ENCODE data around the gene PIWIL4. TPM values are rescaled to one million over a fixed set of nuclear protein-coding genes. Genes with fewer than 3 reads are reported as not detected.
"Not testable (repeated sequence)": the region's sequence is repeated elsewhere in the genome, so short reads cannot be mapped to it uniquely, and the experiment has no call there.

The PIWIL4 gene
- total RNA-seq, 1 donor from 2014 or later = 2.6 TPM

DNA sequence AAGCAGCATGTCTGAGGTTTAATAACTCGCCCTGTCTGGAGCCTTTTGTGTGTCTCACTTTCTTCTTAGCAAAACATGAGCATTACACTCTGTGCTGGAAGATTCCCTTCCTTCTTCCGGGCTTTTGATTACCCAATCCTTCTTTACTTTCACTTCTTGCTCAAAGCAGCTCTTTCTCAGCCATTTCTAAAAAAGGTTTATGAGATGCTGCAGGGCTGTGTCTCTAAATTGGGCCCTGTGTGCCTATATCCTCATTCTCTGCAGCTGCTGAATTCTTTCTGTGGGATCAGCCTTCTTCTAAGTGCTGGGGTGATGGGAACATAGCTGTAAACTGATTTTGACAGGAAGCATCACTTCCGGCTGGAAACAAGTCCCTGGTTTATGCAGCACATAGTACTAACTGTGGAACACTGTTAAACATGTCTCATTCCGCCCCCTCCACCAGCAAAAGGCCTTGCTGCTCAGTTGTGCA is 71.8 kb downstream of the PIWIL4 start:
- H3K36me3 Mint-ChIP-seq (ENCODE audit: low read depth) = no peaks in the 10 kb centered on the region
- H3K9me3 Mint-ChIP-seq (ENCODE audit: low read depth) = no peaks in the 10 kb centered on the region
- H3K4me3 Mint-ChIP-seq (ENCODE audit: unreplicated experiment) = no peak overlapping the region
- TF ChIP-seq CTCF (IDR thresholded peaks at IDR 0.05) = no peak
- H3K27me3 Mint-ChIP-seq (ENCODE audit: low read depth) = no peaks in the 10 kb centered on the region
- no peak for DNase-seq (ENCODE audit: low spot score)
- H3K4me1 Mint-ChIP-seq (ENCODE audit: low read depth) = peaks cover 13% of the 10 kb centered on the region
- H3K27ac Mint-ChIP-seq (ENCODE audit: unreplicated experiment) = no peak overlapping the region

- no peak overlapping the region for H3K4me3 Mint-ChIP-seq (ENCODE audit: unreplicated experiment)
These were observed 72.9 kb downstream of the PIWIL4 start for GRCh38 chr11:94639901-94640721.

GRCh38 chr11:94641167-94641761 is 74.1 kb downstream of the PIWIL4 start:
- Mint-ChIP-seq H3K4me3 (ENCODE audit: unreplicated experiment) (no peak overlapping the region), H3K27ac (ENCODE audit: unreplicated experiment) (no peak overlapping the region), H3K9me3 (ENCODE audit: low read depth) (no peaks in the 10 kb centered on the region), H3K27me3 (ENCODE audit: low read depth) (no peaks in the 10 kb centered on the region), H3K4me1 (ENCODE audit: low read depth) (peaks cover 13% of the 10 kb centered on the region), H3K36me3 (ENCODE audit: low read depth) (no peaks in the 10 kb centered on the region)
- TF ChIP-seq CTCF (IDR thresholded peaks at IDR 0.05) = no peak
- DNase-seq (ENCODE audit: low spot score) = no peak

More at GRCh38 chr11:94639901-94640721, 72.9 kb downstream of the PIWIL4 start:
- no peak for DNase-seq (ENCODE audit: low spot score)
- Mint-ChIP-seq H3K9me3 (ENCODE audit: low read depth) (no peaks in the 10 kb centered on the region), H3K4me1 (ENCODE audit: low read depth) (peaks cover 13% of the 10 kb centered on the region), H3K27me3 (ENCODE audit: low read depth) (no peaks in the 10 kb centered on the region), H3K36me3 (ENCODE audit: low read depth) (no peaks in the 10 kb centered on the region), H3K27ac (ENCODE audit: unreplicated experiment) (no peak overlapping the region)
- TF ChIP-seq CTCF (IDR thresholded peaks at IDR 0.05) = no peak

GRCh38 chr11:94643186-94643585 is 76.0 kb downstream of the PIWIL4 start:
- H3K4me3 Mint-ChIP-seq (ENCODE audit: unreplicated experiment); H3K27ac Mint-ChIP-seq (ENCODE audit: unreplicated experiment); H3K27me3 Mint-ChIP-seq (ENCODE audit: low read depth); H3K9me3 Mint-ChIP-seq (ENCODE audit: low read depth); H3K36me3 Mint-ChIP-seq (ENCODE audit: low read depth); DNase-seq (ENCODE audit: low spot score): not testable (repeated sequence)
- H3K4me1 Mint-ChIP-seq (ENCODE audit: low read depth) = peaks cover 10% of the 10 kb centered on the region

DNA sequence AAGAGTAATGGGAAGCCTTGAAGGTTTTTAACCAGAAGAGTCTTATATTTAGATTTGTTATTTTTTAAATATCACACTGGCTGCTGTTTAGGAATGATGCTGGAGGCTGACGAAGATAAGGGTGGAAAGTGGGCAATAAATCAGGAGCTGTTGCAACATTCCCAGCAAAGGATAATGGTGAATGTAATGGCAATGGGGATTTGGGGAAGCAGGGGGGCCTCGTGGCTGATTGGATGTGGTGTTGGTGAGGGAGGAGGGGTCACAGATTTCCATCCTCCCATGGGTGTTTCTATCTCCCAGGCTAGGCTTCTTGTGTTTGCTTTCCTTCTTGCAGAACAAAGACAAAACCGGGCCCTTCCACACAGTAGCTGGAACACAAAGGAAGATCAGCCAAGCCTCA is 80.8 kb downstream of the PIWIL4 start:
- Mint-ChIP-seq H3K9me3 (ENCODE audit: low read depth) (no peaks in the 10 kb centered on the region), H3K27ac (ENCODE audit: unreplicated experiment) (no peak overlapping the region), H3K4me1 (ENCODE audit: low read depth) (peaks cover 4% of the 10 kb centered on the region), H3K4me3 (ENCODE audit: unreplicated experiment) (no peak overlapping the region), H3K36me3 (ENCODE audit: low read depth) (no peaks in the 10 kb centered on the region), H3K27me3 (ENCODE audit: low read depth) (no peaks in the 10 kb centered on the region)
- no peak for TF ChIP-seq CTCF (IDR thresholded peaks at IDR 0.05)
- DNase-seq (ENCODE audit: low spot score) = no peak

All from chondrocyte (in vitro differentiated cells).